RWPE1 (cell line): Measurements from ENCODE around the gene PCDH1.

Experiments used
- CTCF ChIA-PET: fragments of 350-600 bp; sonication (Branson Sonifier 250); formaldehyde crosslinking; extraction: SDS; loops from one replicate; lab custom pipeline; 2021; lab: Yijun Ruan, JAX
- POLR2A ChIA-PET: fragments of 400-600 bp; formaldehyde crosslinking; extraction: SDS; loops from one replicate; lab custom pipeline; 2020; ENCODE audit warnings: antibody characterized with exemption; ENCODE audit not compliant: low non-redundant PET; lab: Yijun Ruan, JAX
- DNase-seq: peaks from one replicate; pipeline ENCODE4 v3.0.0; 2012; ENCODE audit warnings: low spot score
- H3K27ac ChIP-seq: fragments of 450-650 bp; 2 replicates; pipeline ENCODE4 v1.5.1; 2017
- CTCF ChIP-seq: fragments of 450-650 bp; conservative IDR thresholded peaks from 2 replicates; pipeline ENCODE4 v1.5.1; 2017; ENCODE audit warnings: low read depth, mild to moderate bottlenecking

Gene PCDH1

GRCh38 chr5:141889282-141889871, 11.2 kb upstream of the PCDH1 start:
- ChIA-PET POLR2A (interaction anchor here (0.6 to 0.7 kb wide), 2 partner anchors 52 to 75 kb away, joined by 3 read pairs; no protein-coding TSS in a partner anchor), CTCF (interaction anchor here (0.6 to 3.6 kb wide), 21 partner anchors 10 to 682 kb away, joined by 3 to 55 read pairs (median 5); partner anchors contain the start of gene RNF14)
- TF ChIP-seq CTCF = peak; percentile 54
- H3K27ac ChIP-seq = no peak overlapping the region
- DNase-seq = no peak

- no peak for TF ChIP-seq CTCF
- ChIA-PET POLR2A (no interaction called here), CTCF (interaction anchor here (0.5 to 1.3 kb wide), 6 partner anchors 24 to 81 kb away, joined by 3 to 9 read pairs (median 4); no protein-coding TSS in a partner anchor)
- no peak overlapping the region for H3K27ac ChIP-seq
- no peak for DNase-seq
Measured at GRCh38 chr5:141883892-141884318, 5.7 kb upstream of the PCDH1 start.

GRCh38 chr5:141883184-141883891, 5.1 kb upstream of the PCDH1 start:
- no peak for TF ChIP-seq CTCF
- peak; percentile 53 for DNase-seq
- CTCF ChIA-PET = interaction anchor here (0.8 to 7.1 kb wide), 6 partner anchors 31 to 190 kb away, joined by 3 to 157 read pairs (median 8); no protein-coding TSS in a partner anchor
- POLR2A ChIA-PET = no interaction called here
- no peak overlapping the region for H3K27ac ChIP-seq

GRCh38 chr5:141882594-141883183, 4.5 kb upstream of the PCDH1 start:
- DNase-seq = no peak
- POLR2A ChIA-PET = no interaction called here
- CTCF ChIA-PET = interaction anchor here (0.8 to 7.9 kb wide), 7 partner anchors 31 to 218 kb away, joined by 3 to 157 read pairs (median 7); no protein-coding TSS in a partner anchor
- no peak overlapping the region for H3K27ac ChIP-seq
- TF ChIP-seq CTCF = no peak

GRCh38 chr5:141881886-141882285, 3.7 kb upstream of the PCDH1 start:
- POLR2A ChIA-PET = no interaction called here
- TF ChIP-seq CTCF = no peak
- CTCF ChIA-PET = interaction anchor here (0.6 to 7.9 kb wide), 7 partner anchors 25 to 217 kb away, joined by 4 to 157 read pairs (median 7); no protein-coding TSS in a partner anchor
- H3K27ac ChIP-seq = no peak overlapping the region
- DNase-seq = no peak
